ENCODE measurements around the gene RRP1B.

The RRP1B gene

GRCh38 chr21:43662286-43662685 is 2.9 kb downstream of the RRP1B start:
- DNase-seq (ENCODE audit: low read depth in 1 of 2, low spot score in 1 of 2) = no peak
- Histone ChIP-seq H3K27ac (replicated peaks) (no peak overlapping the region), H3K4me3 (replicated peaks; ENCODE audit: insufficient read depth, low read length) (no peak overlapping the region), H3K27me3 (ENCODE audit: insufficient read depth, poor library complexity, severe bottlenecking) (no peaks in the 10 kb centered on the region)
- no peak for TF ChIP-seq GABPA (IDR thresholded peaks at IDR 0.05; ENCODE audit: low read depth)
- TF ChIP-seq SPI1 (IDR thresholded peaks at IDR 0.05; ENCODE audit: borderline replicate concordance, low read depth) = no peak
- no peak for TF ChIP-seq POLR2AphosphoS5 (IDR thresholded peaks at IDR 0.05; ENCODE audit: low read depth)
- TF ChIP-seq CTCF (IDR thresholded peaks at IDR 0.05; ENCODE audit: insufficient read depth, low read length) = no peak
- TF ChIP-seq REST (IDR thresholded peaks at IDR 0.05; ENCODE audit: insufficient replicate concordance, low read depth) = no peak

GRCh38 chr21:43663033-43663432 is 3.7 kb downstream of the RRP1B start:
- H3K27me3 ChIP-seq (ENCODE audit: insufficient read depth, poor library complexity, severe bottlenecking) = no peaks in the 10 kb centered on the region
- TF ChIP-seq SPI1 (IDR thresholded peaks at IDR 0.05; ENCODE audit: borderline replicate concordance, low read depth) (no peak), POLR2AphosphoS5 (IDR thresholded peaks at IDR 0.05; ENCODE audit: low read depth) (no peak), GABPA (IDR thresholded peaks at IDR 0.05; ENCODE audit: low read depth) (no peak), REST (IDR thresholded peaks at IDR 0.05; ENCODE audit: insufficient replicate concordance, low read depth) (no peak), CTCF (IDR thresholded peaks at IDR 0.05; ENCODE audit: insufficient read depth, low read length) (no peak)
- no peak overlapping the region for H3K27ac ChIP-seq (replicated peaks)
- DNase-seq (ENCODE audit: low read depth in 1 of 2, low spot score in 1 of 2) = no peak
- H3K4me3 ChIP-seq (replicated peaks; ENCODE audit: insufficient read depth, low read length) = no peak overlapping the region

- TF ChIP-seq SPI1 (IDR thresholded peaks at IDR 0.05; ENCODE audit: borderline replicate concordance, low read depth) = no peak
- no peak for TF ChIP-seq REST (IDR thresholded peaks at IDR 0.05; ENCODE audit: insufficient replicate concordance, low read depth)
- no peak for TF ChIP-seq POLR2AphosphoS5 (IDR thresholded peaks at IDR 0.05; ENCODE audit: low read depth)
- Histone ChIP-seq H3K27me3 (ENCODE audit: insufficient read depth, poor library complexity, severe bottlenecking) (no peaks in the 10 kb centered on the region), H3K4me3 (replicated peaks; ENCODE audit: insufficient read depth, low read length) (no peak overlapping the region), H3K27ac (replicated peaks) (no peak overlapping the region)
- DNase-seq (ENCODE audit: low read depth in 1 of 2, low spot score in 1 of 2) = no peak
These were observed 5.0 kb downstream of the RRP1B start for GRCh38 chr21:43664358-43664757.

GRCh38 chr21:43665879-43666278 is 6.5 kb downstream of the RRP1B start:
- Histone ChIP-seq H3K4me3 (replicated peaks; ENCODE audit: insufficient read depth, low read length) (no peak overlapping the region), H3K27ac (replicated peaks) (no peak overlapping the region), H3K27me3 (ENCODE audit: insufficient read depth, poor library complexity, severe bottlenecking) (no peaks in the 10 kb centered on the region)
- DNase-seq (ENCODE audit: low read depth in 1 of 2, low spot score in 1 of 2) = no peak
- TF ChIP-seq SPI1 (IDR thresholded peaks at IDR 0.05; ENCODE audit: borderline replicate concordance, low read depth) = no peak
- TF ChIP-seq POLR2AphosphoS5 (IDR thresholded peaks at IDR 0.05; ENCODE audit: low read depth) = no peak
- TF ChIP-seq GABPA (IDR thresholded peaks at IDR 0.05; ENCODE audit: low read depth) = no peak
- no peak for TF ChIP-seq REST (IDR thresholded peaks at IDR 0.05; ENCODE audit: insufficient replicate concordance, low read depth)
- no peak for TF ChIP-seq CTCF (IDR thresholded peaks at IDR 0.05; ENCODE audit: insufficient read depth, low read length)
